Transverse colon (tissue), 4 donors: Measurements from ENCODE around the gene SMG7. TPM values are rescaled to one million over a fixed set of nuclear protein-coding genes. Genes with fewer than 3 reads are reported as not detected.

Source experiments
- DNase-seq: peaks from one replicate; pipeline ENCODE4 v3.0.0-alpha.2; 2019
- H3K27ac ChIP-seq, 4 donors: fragments of 200-600 bp; sonication (generic); 2 replicates each; pipeline ENCODE4 v1.5.1; 2016 to 2018; ENCODE audit warnings: inconsistent platforms in 4 of 4
- H3K27me3 ChIP-seq: fragments of 200-600 bp; sonication (generic); 2 replicates; pipeline ENCODE4 v1.5.1; 2017; ENCODE audit warnings: inconsistent platforms
- H3K36me3 ChIP-seq, 4 donors: fragments of 200-600 bp; sonication (generic); 2 replicates each; pipeline ENCODE4 v1.5.1; 2017 to 2019; ENCODE audit warnings: inconsistent platforms in 4 of 4
- H3K4me1 ChIP-seq, 4 donors: fragments of 200-600 bp; sonication (generic); 2 replicates each; pipeline ENCODE4 v1.5.1; 2017 to 2020; ENCODE audit warnings: inconsistent platforms in 4 of 4
- H3K4me3 ChIP-seq, 4 donors: fragments of 200-600 bp; sonication (generic); 1 replicate in 1 of 4; 2 replicates in 3 of 4; pipeline versions ENCODE4 v1.5.1 to v1.6.1; 2017 to 2019; ENCODE audit warnings: inconsistent platforms in 4 of 4
- H3K9me3 ChIP-seq, 2 donors: fragments of 200-600 bp; sonication (generic); 2 replicates each; pipeline ENCODE4 v1.5.1; 2017 to 2019; ENCODE audit warnings: inconsistent platforms in 2 of 2
- EP300 ChIP-seq: sonication (generic); formaldehyde crosslinking; IDR thresholded peaks from one replicate; pipeline ENCODE4 v1.6.1; 2017; ENCODE audit warnings: antibody characterized with exemption, low read depth
- POLR2A ChIP-seq: fragments of 450-650 bp; IDR thresholded peaks from one replicate; pipeline ENCODE4 v1.6.1; 2016; ENCODE audit warnings: antibody characterized with exemption, mild to moderate bottlenecking, moderate library complexity
- POLR2AphosphoS5 ChIP-seq, 3 donors: sonication (generic); formaldehyde crosslinking; IDR thresholded peaks; one replicate each; pipeline ENCODE4 v1.6.1; 2016; ENCODE audit warnings: antibody characterized with exemption in 3 of 3
- WGBS, 2 donors: methylation state at CpG; one replicate each; pipeline ENCODE4 v1.1.5; 2018; ENCODE audit warnings: low coverage in 1 of 2; 5-methylcytosine and 5-hydroxymethylcytosine counted together
- in situ Hi-C, 4 donors: fragments of 200-750 bp; cut with MboI; loops; one replicate each; pipeline versions ENCODE4 v1.15.0 to v1.15.1; 2017; ENCODE audit warnings: low sequenced_read_pairs in 3 of 4, low pct_ligation_motif_present in 1 of 4, low pct_unique_long_range_greater_than_20kb in 1 of 4
- intact Hi-C: fragments of 100-400 bp; cut with DNase I; formaldehyde crosslinking; loops from one replicate; pipeline ENCODE4 v1.15.1; 2023; ENCODE audit warnings: low total_unique reads
- total RNA-seq, 4 donors: library from RNA; depleted of rRNA; stranded (reverse); fragments of >200 nt; gene quantifications; one replicate each; pipeline ENCODE4 v1.1.0, GENCODE V29; 2016
- TF ChIP-seq, protein P1 (sequence below), 5 experiments: fragments of 200-600 bp in 3 of 5; fragments of 450-650 bp in 2 of 5; sonication (generic) in 3 of 5; IDR thresholded peaks; 1 replicate in 2 of 5; 2 replicates in 3 of 5; pipeline ENCODE4 v1.5.1; 2016 to 2017; ENCODE audit warnings: antibody characterized with exemption in 5 of 5, inconsistent platforms in 3 of 5, mild to moderate bottlenecking in 2 of 5, moderate library complexity in 1 of 5

SMG7 gene
- total RNA-seq, 4 donors from 2014 or later, result 54.9 to 107 (median 74.1) TPM

GRCh38 chr1:183443011-183443410 is 29.3 kb upstream of the SMG7 start:
- in situ Hi-C loops, result no loop called here
- no peaks in the 10 kb centered on the region for H3K27me3 ChIP-seq
- H3K4me1 ChIP-seq, result no peaks in the 10 kb centered on the region
- no peak for TF ChIP-seq EP300
- TF ChIP-seq POLR2A, result no peak
- 91 to 95% methylated on average over 2 of the region's 2 CpGs for WGBS, 2 donors
- no peak overlapping the region for H3K4me3 ChIP-seq
- no peak overlapping the region for H3K27ac ChIP-seq
- intact Hi-C loops, result no loop called here
- H3K9me3 ChIP-seq, result no peaks in the 10 kb centered on the region
- no peaks in the 10 kb centered on the region for H3K36me3 ChIP-seq
- no peak for DNase-seq

GRCh38 chr1:183443466-183443865 is 28.8 kb upstream of the SMG7 start:
- no peak for DNase-seq
- no peak overlapping the region for H3K4me3 ChIP-seq
- intact Hi-C loops, result no loop called here
- no peak overlapping the region for H3K27ac ChIP-seq
- no peaks in the 10 kb centered on the region for H3K4me1 ChIP-seq
- no peaks in the 10 kb centered on the region for H3K36me3 ChIP-seq
- whole genome bisulfite sequencing, 2 donors, result 68 to 71% methylated on average over 1 of the region's 1 CpG
- in situ Hi-C loops, result no loop called here
- TF ChIP-seq EP300 (no peak), POLR2A (no peak), POLR2AphosphoS5 (IDR thresholded peaks at IDR 0.05) (no peak)
- TF ChIP-seq, protein P1, sequence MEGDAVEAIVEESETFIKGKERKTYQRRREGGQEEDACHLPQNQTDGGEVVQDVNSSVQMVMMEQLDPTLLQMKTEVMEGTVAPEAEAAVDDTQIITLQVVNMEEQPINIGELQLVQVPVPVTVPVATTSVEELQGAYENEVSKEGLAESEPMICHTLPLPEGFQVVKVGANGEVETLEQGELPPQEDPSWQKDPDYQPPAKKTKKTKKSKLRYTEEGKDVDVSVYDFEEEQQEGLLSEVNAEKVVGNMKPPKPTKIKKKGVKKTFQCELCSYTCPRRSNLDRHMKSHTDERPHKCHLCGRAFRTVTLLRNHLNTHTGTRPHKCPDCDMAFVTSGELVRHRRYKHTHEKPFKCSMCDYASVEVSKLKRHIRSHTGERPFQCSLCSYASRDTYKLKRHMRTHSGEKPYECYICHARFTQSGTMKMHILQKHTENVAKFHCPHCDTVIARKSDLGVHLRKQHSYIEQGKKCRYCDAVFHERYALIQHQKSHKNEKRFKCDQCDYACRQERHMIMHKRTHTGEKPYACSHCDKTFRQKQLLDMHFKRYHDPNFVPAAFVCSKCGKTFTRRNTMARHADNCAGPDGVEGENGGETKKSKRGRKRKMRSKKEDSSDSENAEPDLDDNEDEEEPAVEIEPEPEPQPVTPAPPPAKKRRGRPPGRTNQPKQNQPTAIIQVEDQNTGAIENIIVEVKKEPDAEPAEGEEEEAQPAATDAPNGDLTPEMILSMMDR (IDR thresholded peaks at IDR 0.05), result no peak
- no peaks in the 10 kb centered on the region for H3K27me3 ChIP-seq
- no peaks in the 10 kb centered on the region for H3K9me3 ChIP-seq

GRCh38 chr1:183444243-183444642 is 28.1 kb upstream of the SMG7 start:
- TF ChIP-seq POLR2AphosphoS5 (IDR thresholded peaks at IDR 0.05), result no peak
- TF ChIP-seq EP300, result no peak
- TF ChIP-seq, protein P1 (IDR thresholded peaks at IDR 0.05), result no peak
- no peak for TF ChIP-seq POLR2A
- H3K27me3 ChIP-seq, result no peaks in the 10 kb centered on the region
- no peak overlapping the region for H3K27ac ChIP-seq
- H3K4me3 ChIP-seq, result no peak overlapping the region
- in situ Hi-C loops, result no loop called here
- H3K36me3 ChIP-seq, result no peaks in the 10 kb centered on the region
- DNase-seq, result no peak
- no peaks in the 10 kb centered on the region for H3K9me3 ChIP-seq
- H3K4me1 ChIP-seq, result no peaks in the 10 kb centered on the region
- intact Hi-C loops, result no loop called here
- 70 to 79% methylated on average over 3 of the region's 3 CpGs for WGBS, 2 donors

GRCh38 chr1:183449223-183449770 is 23.0 kb upstream of the SMG7 start:
- 84 to 85% methylated on average over 9 to 13 of the region's 13 CpGs for WGBS, 2 donors
- H3K9me3 ChIP-seq, result no peaks in the 10 kb centered on the region
- in situ Hi-C loops, result no loop called here
- no peaks in the 10 kb centered on the region for H3K4me1 ChIP-seq
- H3K27me3 ChIP-seq, result no peaks in the 10 kb centered on the region
- H3K27ac ChIP-seq, result no peak overlapping the region
- TF ChIP-seq EP300 (no peak), POLR2AphosphoS5 (IDR thresholded peaks at IDR 0.05) (no peak), POLR2A (no peak)
- TF ChIP-seq, protein P1 (IDR thresholded peaks at IDR 0.05), result no peak
- no peak for DNase-seq
- H3K36me3 ChIP-seq, result no peaks in the 10 kb centered on the region
- no peak overlapping the region for H3K4me3 ChIP-seq
- intact Hi-C loops, result no loop called here

DNA sequence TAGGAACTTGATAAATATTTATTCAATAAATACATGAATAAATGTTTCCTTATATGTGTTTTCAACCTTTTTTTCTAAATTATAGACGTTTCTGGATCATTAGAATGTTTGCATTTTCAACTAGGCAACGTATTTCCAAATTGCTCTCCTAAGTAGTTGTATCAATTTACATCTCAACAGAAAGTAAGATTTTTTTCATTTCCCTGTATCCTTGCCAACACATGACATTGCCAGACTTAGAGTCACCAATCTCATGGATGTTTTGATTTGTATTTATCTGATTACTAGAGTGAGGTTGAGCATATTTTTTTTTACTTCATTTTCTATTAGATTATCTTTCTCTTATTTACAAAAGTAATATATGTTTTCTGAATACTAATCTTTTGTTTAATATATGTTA is 22.2 kb upstream of the SMG7 start:
- no peaks in the 10 kb centered on the region for H3K27me3 ChIP-seq
- H3K4me1 ChIP-seq, result no peaks in the 10 kb centered on the region
- H3K4me3 ChIP-seq, result no peak overlapping the region
- intact Hi-C loops (no loop called here), in situ Hi-C loops (loop anchor here in 1 of 4 donors (25.0 kb wide), 2 partner anchors 187 to 462 kb away; partner anchors contain the start of gene ARPC5)
- no peak overlapping the region for H3K27ac ChIP-seq
- no peaks in the 10 kb centered on the region for H3K9me3 ChIP-seq
- TF ChIP-seq POLR2AphosphoS5 (IDR thresholded peaks at IDR 0.05), result no peak
- TF ChIP-seq, protein P1 (IDR thresholded peaks at IDR 0.05), result no peak
- TF ChIP-seq EP300, result no peak
- no peak for TF ChIP-seq POLR2A
- DNase-seq, result no peak
- 27 to 40% methylated on average over 2 of the region's 2 CpGs for WGBS, 2 donors
- no peaks in the 10 kb centered on the region for H3K36me3 ChIP-seq
